Loucy (cell line): ENCODE data around the gene FXYD7.

Source experiments
- H2AFZ ChIP-seq: fragments of 200-600 bp; sonication (generic); 2 replicates; pipeline ENCODE4 v1.6.0; 2016; ENCODE audit warnings: antibody characterized with exemption, mild to moderate bottlenecking, low read length, moderate library complexity
- H3F3A ChIP-seq: fragments of 200-600 bp; 2 replicates; pipeline ENCODE4 v1.6.0; 2016; ENCODE audit warnings: antibody characterized with exemption, low read depth, mild to moderate bottlenecking
- H3K27me3 ChIP-seq: fragments of 200-600 bp; sonication (generic); 2 replicates; pipeline ENCODE4 v1.6.1; 2014; ENCODE audit warnings: low read length, mild to moderate bottlenecking; ENCODE audit not compliant: insufficient read depth, poor library complexity, severe bottlenecking
- H3K36me3 ChIP-seq: fragments of 200-600 bp; sonication (generic); 2 replicates; pipeline ENCODE4 v1.6.1; 2016; ENCODE audit warnings: low read length; ENCODE audit not compliant: insufficient read depth
- H3K4me1 ChIP-seq: fragments of 200-600 bp; sonication (generic); 2 replicates; pipeline ENCODE4 v1.5.1; 2014; ENCODE audit warnings: low read length, mild to moderate bottlenecking; ENCODE audit not compliant: insufficient read depth, poor library complexity, severe bottlenecking
- H3K4me2 ChIP-seq: fragments of 200-600 bp; sonication (generic); 2 replicates; pipeline ENCODE4 v1.6.0; 2014; ENCODE audit warnings: antibody characterized with exemption, low read length, low read depth, mild to moderate bottlenecking; ENCODE audit not compliant: poor library complexity, severe bottlenecking
- H3K4me3 ChIP-seq: fragments of 200-600 bp; sonication (generic); 2 replicates; pipeline ENCODE4 v1.5.1; 2014; ENCODE audit warnings: low read length, mild to moderate bottlenecking, mixed read lengths; ENCODE audit not compliant: poor library complexity, severe bottlenecking
- H3K79me2 ChIP-seq: fragments of 200-600 bp; sonication (generic); 2 replicates; pipeline ENCODE4 v1.6.1; 2014; ENCODE audit warnings: low read length; ENCODE audit not compliant: insufficient read depth
- H3K9ac ChIP-seq: fragments of 200-600 bp; sonication (generic); 2 replicates; pipeline ENCODE4 v1.6.0; 2014; ENCODE audit warnings: mild to moderate bottlenecking, low read depth, low read length, moderate library complexity; ENCODE audit not compliant: poor library complexity, severe bottlenecking
- H3K9me2 ChIP-seq: fragments of 200-600 bp; sonication (generic); replicated peaks from 2 replicates; pipeline ENCODE4 v1.6.1; 2016; ENCODE audit warnings: low read depth, low read length, mixed read lengths
- H3K9me3 ChIP-seq: fragments of 200-600 bp; sonication (generic); 2 replicates; pipeline ENCODE4 v1.6.1; 2014; ENCODE audit warnings: mild to moderate bottlenecking, antibody characterized with exemption, low read length, low read depth; ENCODE audit not compliant: insufficient read depth
- H4K20me1 ChIP-seq: fragments of 200-600 bp; sonication (generic); 2 replicates; pipeline ENCODE4 v1.6.0; 2014; ENCODE audit warnings: antibody characterized with exemption, low read length, mild to moderate bottlenecking; ENCODE audit not compliant: insufficient read depth, poor library complexity, severe bottlenecking
- EZH2phosphoT487 ChIP-seq: fragments of 200-600 bp; IDR thresholded peaks from 2 replicates; pipeline ENCODE4 v1.6.1; 2018; ENCODE audit warnings: antibody characterized with exemption, mild to moderate bottlenecking, moderate library complexity, borderline replicate concordance
- TF ChIP-seq, protein P1 (sequence below): fragments of 200-600 bp; sonication (generic); conservative IDR thresholded peaks from 2 replicates; pipeline ENCODE4 v1.5.1; 2014; ENCODE audit warnings: mild to moderate bottlenecking, antibody characterized with exemption, low read length

Gene FXYD7

DNA sequence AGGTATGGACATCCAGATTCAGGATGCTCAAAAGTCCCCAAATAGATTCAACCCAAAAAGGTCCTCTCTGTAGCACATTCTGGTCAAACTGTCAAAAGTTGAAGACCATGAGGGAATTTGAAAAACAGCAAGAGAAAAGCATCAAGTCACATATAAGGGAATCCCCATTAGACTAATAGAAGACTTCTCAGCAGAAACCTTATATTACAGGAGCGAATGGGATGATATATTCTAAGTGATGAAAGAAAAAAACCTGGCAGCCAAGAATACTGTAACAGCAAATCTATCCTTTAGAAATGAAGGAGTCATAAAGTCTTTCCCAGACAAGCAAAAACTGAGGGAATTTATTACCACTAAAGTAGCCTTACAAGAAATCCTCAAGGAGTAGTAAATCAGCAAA is 41.2 kb downstream of the FXYD7 start:
- no peak overlapping the region for H2AFZ ChIP-seq
- H3K9ac ChIP-seq = no peak overlapping the region
- H3K9me2 ChIP-seq = no peaks in the 10 kb centered on the region
- TF ChIP-seq, protein P1, sequence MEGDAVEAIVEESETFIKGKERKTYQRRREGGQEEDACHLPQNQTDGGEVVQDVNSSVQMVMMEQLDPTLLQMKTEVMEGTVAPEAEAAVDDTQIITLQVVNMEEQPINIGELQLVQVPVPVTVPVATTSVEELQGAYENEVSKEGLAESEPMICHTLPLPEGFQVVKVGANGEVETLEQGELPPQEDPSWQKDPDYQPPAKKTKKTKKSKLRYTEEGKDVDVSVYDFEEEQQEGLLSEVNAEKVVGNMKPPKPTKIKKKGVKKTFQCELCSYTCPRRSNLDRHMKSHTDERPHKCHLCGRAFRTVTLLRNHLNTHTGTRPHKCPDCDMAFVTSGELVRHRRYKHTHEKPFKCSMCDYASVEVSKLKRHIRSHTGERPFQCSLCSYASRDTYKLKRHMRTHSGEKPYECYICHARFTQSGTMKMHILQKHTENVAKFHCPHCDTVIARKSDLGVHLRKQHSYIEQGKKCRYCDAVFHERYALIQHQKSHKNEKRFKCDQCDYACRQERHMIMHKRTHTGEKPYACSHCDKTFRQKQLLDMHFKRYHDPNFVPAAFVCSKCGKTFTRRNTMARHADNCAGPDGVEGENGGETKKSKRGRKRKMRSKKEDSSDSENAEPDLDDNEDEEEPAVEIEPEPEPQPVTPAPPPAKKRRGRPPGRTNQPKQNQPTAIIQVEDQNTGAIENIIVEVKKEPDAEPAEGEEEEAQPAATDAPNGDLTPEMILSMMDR = no peak
- no peak for TF ChIP-seq EZH2phosphoT487
- no peaks in the 10 kb centered on the region for H4K20me1 ChIP-seq
- H3K4me3 ChIP-seq = no peak overlapping the region
- no peaks in the 10 kb centered on the region for H3K79me2 ChIP-seq
- H3K4me2 ChIP-seq = no peak overlapping the region
- no peaks in the 10 kb centered on the region for H3K36me3 ChIP-seq
- H3K4me1 ChIP-seq = peaks cover 3% of the 10 kb centered on the region
- H3F3A ChIP-seq = no peaks in the 10 kb centered on the region
- no peaks in the 10 kb centered on the region for H3K9me3 ChIP-seq
- H3K27me3 ChIP-seq = no peaks in the 10 kb centered on the region

DNA sequence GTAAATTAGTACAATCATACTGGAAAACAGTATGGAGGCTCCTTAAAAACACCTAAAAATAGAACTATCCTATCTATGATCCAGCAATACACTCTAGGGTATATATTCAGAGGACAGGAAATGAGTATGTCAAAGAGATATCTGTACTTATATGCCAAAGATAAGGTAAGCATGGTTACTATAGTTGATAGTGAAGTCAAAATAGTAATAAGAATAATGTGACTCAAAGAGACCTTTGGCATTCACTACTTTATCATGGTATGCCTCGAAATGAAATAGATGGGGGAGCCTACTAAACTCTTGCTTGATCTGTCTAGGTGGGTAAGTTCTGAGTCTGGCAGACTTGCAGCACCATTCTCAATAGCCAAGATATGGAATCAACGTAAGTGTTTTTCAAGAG is 41.8 kb downstream of the FXYD7 start:
- Histone ChIP-seq H3K9ac (no peak overlapping the region), H3K9me3 (no peaks in the 10 kb centered on the region), H3K79me2 (no peaks in the 10 kb centered on the region), H2AFZ (no peak overlapping the region), H3K36me3 (no peaks in the 10 kb centered on the region), H3K4me1 (peaks cover under 1% of the 10 kb centered on the region), H3K4me3 (no peak overlapping the region), H3K9me2 (no peaks in the 10 kb centered on the region), H3K27me3 (no peaks in the 10 kb centered on the region), H4K20me1 (no peaks in the 10 kb centered on the region), H3F3A (no peaks in the 10 kb centered on the region), H3K4me2 (no peak overlapping the region)
- TF ChIP-seq EZH2phosphoT487 = no peak
- TF ChIP-seq, protein P1 = no peak

DNA sequence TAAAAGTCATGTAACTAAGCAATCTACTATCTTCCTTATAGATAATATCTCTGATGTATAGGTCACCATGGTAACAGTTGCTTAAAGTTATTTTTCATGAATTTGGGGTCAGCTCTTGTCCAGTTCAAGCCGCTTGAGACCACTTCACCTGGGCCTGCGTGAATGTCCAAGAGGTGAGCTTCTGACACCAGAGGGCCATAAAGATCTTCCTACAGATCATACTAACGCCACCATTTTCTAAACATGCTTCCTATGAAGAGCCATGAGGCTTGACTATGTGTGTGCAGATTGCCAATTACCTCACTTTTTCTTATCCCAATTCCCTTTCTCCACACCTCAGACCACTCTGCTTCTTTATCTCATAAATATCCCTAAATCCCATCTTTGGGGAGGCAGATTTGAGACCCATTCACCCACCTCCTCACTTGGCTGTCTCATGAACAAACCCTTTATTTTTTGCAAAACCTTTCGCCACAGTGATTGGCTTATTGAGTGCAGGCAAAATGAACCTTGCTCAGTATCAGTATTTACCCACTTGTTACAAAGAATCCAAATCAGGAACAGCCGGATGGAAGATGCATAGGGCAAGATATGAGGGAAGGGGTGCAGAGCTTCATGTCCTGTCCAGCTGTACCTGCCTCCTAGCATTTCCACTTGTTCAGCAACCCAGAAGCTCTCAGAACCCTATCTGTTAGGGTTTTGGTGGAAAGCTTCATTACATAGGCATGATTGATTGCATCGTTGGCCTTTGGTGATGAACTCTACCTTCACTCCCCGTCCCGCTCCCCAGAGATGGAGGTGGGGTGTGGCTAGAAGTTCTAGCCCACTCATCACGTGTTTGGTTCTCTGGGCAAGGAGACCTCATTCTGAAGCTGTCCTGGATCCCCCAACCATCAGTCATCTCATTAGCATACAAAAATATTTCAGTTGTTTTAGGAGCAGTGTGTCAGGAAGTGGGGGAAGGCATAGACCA is 51.2 kb downstream of the FXYD7 start:
- H3K9me3 ChIP-seq = peaks cover 5% of the 10 kb centered on the region; the same call in 1 of the 2 replicates

More for the DNA sequence above, 51.2 kb downstream of the FXYD7 start:
- Histone ChIP-seq H3K4me1 (no peaks in the 10 kb centered on the region), H3K27me3 (no peaks in the 10 kb centered on the region), H3K9me2 (no peaks in the 10 kb centered on the region), H3K4me2 (no peak overlapping the region), H3K4me3 (no peak overlapping the region), H2AFZ (0 out of 2 replicates have a peak overlapping the region, but pooled peaks have one; percentile 20), H4K20me1 (no peaks in the 10 kb centered on the region), H3K36me3 (no peaks in the 10 kb centered on the region), H3K9ac (no peak overlapping the region), H3F3A (no peaks in the 10 kb centered on the region), H3K79me2 (no peaks in the 10 kb centered on the region)
- TF ChIP-seq EZH2phosphoT487 = no peak
- TF ChIP-seq, protein P1 = no peak
